OCI-LY1 (cell line): Measurements from ENCODE around the gene ALS2.

Experiments
- CTCF ChIP-seq: fragments of 200-600 bp; sonication (generic), shearing (Covaris generic); IDR thresholded peaks from 2 replicates; pipeline ENCODE4 v1.5.1; 2017; ENCODE audit warnings: mild to moderate bottlenecking, antibody characterized with exemption, low read length, moderate library complexity, mixed read lengths
- EZH2 ChIP-seq: fragments of 200-600 bp; sonication (generic), shearing (Covaris generic); IDR thresholded peaks from 2 replicates; pipeline ENCODE4 v1.8.0; 2017; ENCODE audit warnings: borderline replicate concordance, mixed run types, mild to moderate bottlenecking, antibody characterized with exemption, low read length, moderate library complexity, mixed read lengths

- TF ChIP-seq EZH2 (no peak), CTCF (no peak)
These were observed 12.9 kb upstream of the ALS2 start for GRCh38 chr2:201793631-201794030.
